Stimulated activated CD4-positive, alpha-beta T cell treated with anti-CD3 and anti-CD28 coated beads, Interleukin-12 subunit alpha, Interleukin-12 subunit beta, amount 100 ng/mL, for 24 hours (primary cell): Measurements from ENCODE around the gene CPHXL.

Experiments
- DNase-seq, 2 experiments: peaks; one replicate each; pipeline ENCODE4 v3.0.0-alpha.2; 2020; ENCODE audit warnings: low read depth in 2 of 2

The CPHXL gene

GRCh38 chr16:75701361-75701760, 24.9 kb downstream of the CPHXL start, which contains the start of gene DUXB:
Gene DUXB, minus strand, starts transcription at chr16:75701461. Its CDS starts 43 bp downstream, at chr16:75701418.
- DNase-seq = no peak

- no peak for DNase-seq
These were observed 28.7 kb downstream of the CPHXL start for GRCh38 chr16:75697571-75697970.

GRCh38 chr16:75695708-75696107, 30.6 kb downstream of the CPHXL start:
- DNase-seq = no peak

GRCh38 chr16:75687361-75687760, 38.9 kb downstream of the CPHXL start:
- DNase-seq = no peak

- no peak for DNase-seq
These were observed 44.0 kb downstream of the CPHXL start for GRCh38 chr16:75682308-75682707.

- no peak for DNase-seq
These were observed 46.9 kb downstream of the CPHXL start for GRCh38 chr16:75679366-75679765.

GRCh38 chr16:75676909-75677308, 49.4 kb downstream of the CPHXL start, which contains the start of gene CPHXL2:
Gene CPHXL2, minus strand, starts transcription at chr16:75677009. Its CDS starts 10 bp downstream, at chr16:75676999.
- DNase-seq = no peak

GRCh38 chr16:75667503-75667902, 58.8 kb downstream of the CPHXL start:
- no peak for DNase-seq
